Right atrium auricular region (tissue), 2 donors: ENCODE data around the gene ATP6V0A1. TPM values are rescaled to one million over a fixed set of nuclear protein-coding genes. Genes with fewer than 3 reads are reported as not detected.
"Not testable (repeated sequence)": the region's sequence is repeated elsewhere in the genome, so short reads cannot be mapped to it uniquely, and the experiment has no call there.

ENCODE experiments used
- DNase-seq: peaks from one replicate; pipeline ENCODE4 v3.0.0-alpha.2; 2019; ENCODE audit warnings: low spot score
- H3K27ac ChIP-seq, 2 donors: fragments of 200-600 bp; sonication (generic); 1 replicate in 1 of 2; 2 replicates in 1 of 2; pipeline ENCODE4 v1.5.1; 2016 to 2019
- H3K27me3 ChIP-seq, 2 donors: fragments of 200-600 bp; sonication (generic); one replicate each; pipeline versions ENCODE4 v1.5.1 to v1.6.0; 2017 to 2019
- H3K36me3 ChIP-seq: fragments of 200-600 bp; sonication (generic); one replicate; pipeline ENCODE4 v1.5.1; 2016
- H3K4me1 ChIP-seq, 2 donors: fragments of 200-600 bp; sonication (generic); one replicate each; pipeline versions ENCODE4 v1.5.1 to v1.6.0; 2017 to 2019
- H3K4me3 ChIP-seq, 2 donors: fragments of 200-600 bp; sonication (generic); 1 replicate in 1 of 2; 2 replicates in 1 of 2; pipeline ENCODE4 v1.5.1; 2017 to 2019; ENCODE audit warnings: mild to moderate bottlenecking in 1 of 2, moderate library complexity in 1 of 2
- H3K9me3 ChIP-seq, 2 donors: fragments of 200-600 bp; sonication (generic); one replicate each; pipeline ENCODE4 v1.5.1; 2019
- CTCF ChIP-seq, 2 donors: fragments of 200-600 bp; sonication (generic); IDR thresholded peaks; one replicate each; pipeline ENCODE4 v1.5.1; 2019; ENCODE audit warnings: antibody characterized with exemption in 2 of 2
- total RNA-seq, 2 donors: library from RNA; depleted of rRNA; stranded (reverse); fragments of >200 nt; gene quantifications; one replicate each; pipeline ENCODE4 v1.1.0, GENCODE V29; 2016

Gene ATP6V0A1
- total RNA-seq, 2 donors from 2014 or later = 38.9 to 67.5 TPM

GRCh38 chr17:42442196-42442565, 16.5 kb upstream of the ATP6V0A1 start:
- Histone ChIP-seq H3K27me3 (no peaks in the 10 kb centered on the region), H3K36me3 (no peaks in the 10 kb centered on the region), H3K4me3 (no peak overlapping the region), H3K9me3 (no peaks in the 10 kb centered on the region), H3K27ac (no peak overlapping the region), H3K4me1 (no peaks in the 10 kb centered on the region)
- no peak for TF ChIP-seq CTCF (IDR thresholded peaks at IDR 0.05)
- DNase-seq = no peak

- not testable (repeated sequence) for H3K36me3 ChIP-seq, H3K4me3 ChIP-seq, H3K4me1 ChIP-seq, H3K9me3 ChIP-seq, DNase-seq, H3K27ac ChIP-seq, H3K27me3 ChIP-seq
Observed at GRCh38 chr17:42449176-42449575, 9.5 kb upstream of the ATP6V0A1 start.

GRCh38 chr17:42449838-42450237, 8.8 kb upstream of the ATP6V0A1 start:
- not testable (repeated sequence) for H3K27ac ChIP-seq, DNase-seq, H3K4me1 ChIP-seq, H3K9me3 ChIP-seq, H3K36me3 ChIP-seq, H3K4me3 ChIP-seq, H3K27me3 ChIP-seq

GRCh38 chr17:42451270-42451669, 7.4 kb upstream of the ATP6V0A1 start:
- not testable (repeated sequence) for H3K4me3 ChIP-seq, H3K27ac ChIP-seq, DNase-seq, H3K27me3 ChIP-seq, H3K9me3 ChIP-seq, H3K4me1 ChIP-seq, H3K36me3 ChIP-seq

GRCh38 chr17:42453439-42453838, 5.2 kb upstream of the ATP6V0A1 start:
- no peak for DNase-seq
- Histone ChIP-seq H3K4me3 (no peak overlapping the region), H3K27me3 (no peaks in the 10 kb centered on the region), H3K4me1 (peaks cover 0 to 22% of the 10 kb centered on the region in 2 donors), H3K9me3 (no peaks in the 10 kb centered on the region), H3K36me3 (no peaks in the 10 kb centered on the region), H3K27ac (no peak overlapping the region)
- no peak for TF ChIP-seq CTCF (IDR thresholded peaks at IDR 0.05)

GRCh38 chr17:42454987-42455386, 3.7 kb upstream of the ATP6V0A1 start:
- not testable (repeated sequence) for H3K27ac ChIP-seq, H3K27me3 ChIP-seq, H3K36me3 ChIP-seq, H3K4me3 ChIP-seq, H3K9me3 ChIP-seq, DNase-seq
- peaks cover 0 to 23% of the 10 kb centered on the region in 2 donors for H3K4me1 ChIP-seq

GRCh38 chr17:42456223-42457106, 2.2 kb upstream of the ATP6V0A1 start:
- Histone ChIP-seq H3K36me3 (no peaks in the 10 kb centered on the region), H3K27me3 (no peaks in the 10 kb centered on the region), H3K4me3 (no peak overlapping the region), H3K4me1 (peaks cover 0 to 34% of the 10 kb centered on the region in 2 donors), H3K27ac (peak overlapping the region; percentile 97 to 98), H3K9me3 (no peaks in the 10 kb centered on the region)
- TF ChIP-seq CTCF (IDR thresholded peaks at IDR 0.05) = no peak
- DNase-seq = no peak
